ENCODE data around the gene RAB11FIP4.

The RAB11FIP4 gene

DNA sequence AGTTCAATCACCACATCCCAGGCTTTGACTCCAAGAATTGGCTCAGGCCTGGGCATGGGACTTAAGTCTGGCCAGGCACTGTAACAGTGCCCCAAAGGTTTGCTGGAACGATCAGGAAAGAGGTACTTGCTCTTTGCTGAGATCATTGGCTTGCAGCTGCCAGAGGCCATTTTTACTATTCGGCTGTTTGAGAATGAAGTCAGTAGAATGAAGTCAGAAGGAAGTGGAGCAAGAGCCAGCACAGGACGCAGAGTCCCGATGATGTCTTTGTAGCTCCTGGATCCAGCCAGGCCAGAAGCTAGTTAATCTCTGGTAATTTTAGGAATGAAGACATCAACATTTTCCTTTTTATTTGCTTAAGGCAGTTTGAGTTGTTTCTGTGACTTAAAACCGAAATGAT lies 195.5 kb downstream of the RAB11FIP4 start:
- H3K36me3 ChIP-seq (ENCODE audit: control insufficient read depth in 2 of 2, insufficient read depth in 1 of 2, low read length in 2 of 2): no peaks in the 10 kb centered on the region
- POLR2A ChIA-PET: no interaction called here
- CTCF ChIA-PET: no interaction called here
- TF ChIP-seq ZNF335 (tag by site-specific recombination; conservative IDR thresholded peaks at IDR 0.05) (0 out of 2 replicates have a peak, but pooled peaks have one; percentile 5), ZNF341 (tag by site-specific recombination; IDR thresholded peaks at IDR 0.05; ENCODE audit: low read depth) (no peak)
- H3K9me3 ChIP-seq (ENCODE audit: control insufficient read depth, insufficient read depth, low read depth, low read length): no peaks in the 10 kb centered on the region
- no peak overlapping the region for H3K27ac ChIP-seq (ENCODE audit: extremely low read depth, low read depth, low read length)
- no peaks in the 10 kb centered on the region for H3K4me1 ChIP-seq (ENCODE audit: control insufficient read depth, insufficient read depth, low read length)
- H3K4me3 ChIP-seq (ENCODE audit: low read depth, low read length): no peak overlapping the region

DNA sequence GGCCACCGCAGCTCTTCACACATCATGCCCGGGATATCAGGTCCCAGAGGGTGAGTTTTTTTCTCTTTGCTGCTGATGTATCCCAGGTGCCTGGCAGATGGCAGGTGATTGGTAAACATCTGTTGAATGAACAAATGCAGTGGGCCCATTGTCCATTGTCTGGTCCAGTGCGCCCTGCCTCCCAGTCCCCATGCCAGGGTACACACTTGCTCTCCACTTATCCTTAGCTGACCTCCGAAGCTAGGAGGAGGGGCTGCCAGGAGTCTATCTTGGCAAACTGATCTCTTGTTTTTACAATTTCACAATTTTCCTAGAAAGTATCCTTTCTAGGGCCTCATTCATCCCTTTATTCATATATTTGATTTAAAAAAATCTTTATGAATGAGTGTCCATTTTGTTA lies 196.0 kb downstream of the RAB11FIP4 start:
- H3K27ac ChIP-seq (ENCODE audit: extremely low read depth, low read depth, low read length): no peak overlapping the region
- H3K4me3 ChIP-seq (ENCODE audit: low read depth, low read length): no peak overlapping the region
- TF ChIP-seq ZNF473 (tag by site-specific recombination; IDR thresholded peaks at IDR 0.05): no peak
- H3K4me1 ChIP-seq (ENCODE audit: control insufficient read depth, insufficient read depth, low read length): no peaks in the 10 kb centered on the region
- CTCF ChIA-PET: no interaction called here
- H3K36me3 ChIP-seq (ENCODE audit: control insufficient read depth in 2 of 2, insufficient read depth in 1 of 2, low read length in 2 of 2): no peaks in the 10 kb centered on the region
- POLR2A ChIA-PET: no interaction called here
- H3K9me3 ChIP-seq (ENCODE audit: control insufficient read depth, insufficient read depth, low read depth, low read length): no peaks in the 10 kb centered on the region

All from HEK293 (cell line).